Nephron progenitor cell (in vitro differentiated cells): ENCODE measurements around the gene USP43.
A peak's percentile ranks its signal among the peaks of the same experiment; 100 is the strongest.

Experiments
- DNase-seq: peaks from one replicate; pipeline ENCODE4 v3.0.0; 2021
- H3K27ac Mint-ChIP-seq: 2 replicates; pipeline ENCODE4 v1.8.0; 2021; ENCODE audit warnings: mild to moderate bottlenecking, moderate library complexity, mixed read lengths
- H3K27me3 Mint-ChIP-seq: 2 replicates; pipeline ENCODE4 v1.8.0; 2021; ENCODE audit warnings: mild to moderate bottlenecking, low read depth, mixed read lengths; ENCODE audit not compliant: poor library complexity
- H3K36me3 Mint-ChIP-seq: 2 replicates; pipeline ENCODE4 v1.8.0; 2021; ENCODE audit warnings: low read depth, mixed read lengths
- H3K4me1 Mint-ChIP-seq: 2 replicates; pipeline ENCODE4 v1.8.0; 2021; ENCODE audit warnings: mixed read lengths
- H3K4me3 Mint-ChIP-seq: 2 replicates; pipeline ENCODE4 v1.8.0; 2021; ENCODE audit warnings: mild to moderate bottlenecking, moderate library complexity, mixed read lengths
- H3K9me3 Mint-ChIP-seq: 2 replicates; pipeline ENCODE4 v1.8.0; 2021; ENCODE audit warnings: mild to moderate bottlenecking, moderate library complexity, mixed read lengths
- TF ChIP-seq, protein P1 (sequence below): fragments of 200-600 bp; sonication (generic); IDR thresholded peaks from 2 replicates; pipeline ENCODE4 v1.5.0; 2021; ENCODE audit warnings: antibody characterized with exemption

Gene USP43

DNA sequence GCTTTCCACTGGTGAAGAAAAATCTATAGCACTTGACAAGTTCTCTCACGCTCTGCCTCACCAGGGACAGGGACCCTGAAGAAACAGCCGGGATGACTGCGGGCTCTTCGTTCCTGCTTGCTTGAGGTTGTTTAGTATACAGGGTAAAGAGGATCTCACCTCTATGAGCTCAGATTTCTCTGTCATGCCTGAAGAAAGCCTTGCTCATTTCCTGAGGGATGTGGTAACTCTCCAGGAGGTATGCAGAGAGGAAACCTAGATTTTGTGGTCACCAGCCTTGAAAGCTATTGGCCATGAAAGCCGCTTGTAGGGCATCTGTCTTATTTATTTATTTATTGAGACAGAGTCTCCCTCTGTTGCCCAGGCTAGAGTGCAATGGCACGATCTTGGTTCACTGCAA, 23.2 kb downstream of the USP43 start:
- TF ChIP-seq, protein P1, sequence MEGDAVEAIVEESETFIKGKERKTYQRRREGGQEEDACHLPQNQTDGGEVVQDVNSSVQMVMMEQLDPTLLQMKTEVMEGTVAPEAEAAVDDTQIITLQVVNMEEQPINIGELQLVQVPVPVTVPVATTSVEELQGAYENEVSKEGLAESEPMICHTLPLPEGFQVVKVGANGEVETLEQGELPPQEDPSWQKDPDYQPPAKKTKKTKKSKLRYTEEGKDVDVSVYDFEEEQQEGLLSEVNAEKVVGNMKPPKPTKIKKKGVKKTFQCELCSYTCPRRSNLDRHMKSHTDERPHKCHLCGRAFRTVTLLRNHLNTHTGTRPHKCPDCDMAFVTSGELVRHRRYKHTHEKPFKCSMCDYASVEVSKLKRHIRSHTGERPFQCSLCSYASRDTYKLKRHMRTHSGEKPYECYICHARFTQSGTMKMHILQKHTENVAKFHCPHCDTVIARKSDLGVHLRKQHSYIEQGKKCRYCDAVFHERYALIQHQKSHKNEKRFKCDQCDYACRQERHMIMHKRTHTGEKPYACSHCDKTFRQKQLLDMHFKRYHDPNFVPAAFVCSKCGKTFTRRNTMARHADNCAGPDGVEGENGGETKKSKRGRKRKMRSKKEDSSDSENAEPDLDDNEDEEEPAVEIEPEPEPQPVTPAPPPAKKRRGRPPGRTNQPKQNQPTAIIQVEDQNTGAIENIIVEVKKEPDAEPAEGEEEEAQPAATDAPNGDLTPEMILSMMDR = no peak
- peak; percentile 5 for DNase-seq

DNA sequence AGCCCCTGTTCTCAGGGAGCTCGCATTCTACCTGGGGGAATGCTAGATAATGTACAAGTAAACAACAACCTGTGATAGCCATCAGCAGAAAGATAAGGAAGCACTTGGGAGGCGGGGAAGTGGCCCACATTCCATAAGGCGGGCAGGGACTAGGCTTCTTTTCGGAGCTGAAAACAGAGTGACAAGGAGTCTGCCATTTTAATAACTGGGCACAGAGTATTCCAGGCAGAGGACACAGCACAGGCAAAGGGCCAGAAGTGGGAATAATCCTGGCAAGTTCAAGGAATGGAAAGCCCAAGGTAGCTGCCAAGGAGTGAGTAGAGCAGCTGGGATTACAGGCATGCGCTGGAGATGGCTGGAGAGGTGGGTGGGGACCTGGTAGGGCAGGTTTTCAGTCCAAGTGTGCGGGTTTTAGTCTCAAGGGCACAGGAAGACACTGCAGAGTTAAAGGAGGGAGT, 24.3 kb downstream of the USP43 start:
- Mint-ChIP-seq H3K27me3 (peaks cover 27% of the 10 kb centered on the region), H3K27ac (no peak overlapping the region), H3K9me3 (peaks cover 16% of the 10 kb centered on the region), H3K4me3 (no peak overlapping the region), H3K4me1 (peaks cover 40% of the 10 kb centered on the region), H3K36me3 (peaks cover 28% of the 10 kb centered on the region)
- TF ChIP-seq, protein P1 = no peak
- DNase-seq = no peak

More for the DNA sequence above, 23.2 kb downstream of the USP43 start:
- Mint-ChIP-seq H3K27ac (peak overlapping the region; percentile 12), H3K27me3 (peaks cover 27% of the 10 kb centered on the region), H3K4me1 (peaks cover 40% of the 10 kb centered on the region), H3K9me3 (peaks cover 20% of the 10 kb centered on the region), H3K36me3 (peaks cover 30% of the 10 kb centered on the region), H3K4me3 (no peak overlapping the region)

DNA sequence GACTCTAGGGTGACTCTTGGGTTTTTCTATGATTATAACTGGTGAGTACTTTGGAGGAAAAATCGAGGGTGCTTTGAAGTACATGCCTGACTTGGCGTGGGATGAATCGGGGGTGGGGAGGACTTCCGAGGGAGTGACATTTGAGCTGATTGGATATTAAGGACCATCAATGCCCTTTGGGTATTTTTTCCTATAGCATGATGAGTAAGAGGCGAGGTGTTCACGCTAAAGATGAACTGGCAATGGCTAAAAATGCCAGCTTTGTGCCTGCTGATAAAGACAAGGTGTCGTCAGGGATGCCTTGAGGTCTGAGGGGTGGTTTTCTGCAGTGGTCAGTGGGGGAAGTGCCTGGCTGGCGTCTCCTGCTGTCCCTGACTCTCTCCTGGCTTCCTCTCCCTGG, 25.3 kb downstream of the USP43 start:
- peaks cover 6% of the 10 kb centered on the region for H3K9me3 Mint-ChIP-seq
- no peak overlapping the region for H3K27ac Mint-ChIP-seq
- TF ChIP-seq, protein P1 = no peak
- peaks cover 24% of the 10 kb centered on the region for H3K27me3 Mint-ChIP-seq
- no peak for DNase-seq
- no peak overlapping the region for H3K4me3 Mint-ChIP-seq
- peaks cover 23% of the 10 kb centered on the region for H3K36me3 Mint-ChIP-seq
- peaks cover 40% of the 10 kb centered on the region for H3K4me1 Mint-ChIP-seq

DNA sequence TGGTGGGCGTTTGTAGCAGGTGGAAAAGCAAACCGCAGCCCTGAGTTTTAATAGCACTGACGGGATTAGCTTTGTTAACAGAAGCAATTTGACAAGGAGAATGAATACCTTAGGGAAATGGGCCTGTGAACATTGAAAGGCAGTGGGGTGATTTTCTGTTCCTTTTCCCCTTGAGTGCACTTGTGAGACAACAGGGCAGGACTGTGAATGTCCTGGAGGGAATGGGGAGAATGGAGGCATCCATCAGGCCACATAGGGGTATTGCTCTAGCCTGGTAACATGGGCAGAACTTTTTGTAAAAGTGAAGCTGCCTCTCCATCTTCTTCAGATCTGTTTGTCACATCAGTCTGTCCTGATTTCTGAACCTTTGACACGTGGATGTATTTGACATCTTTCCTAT, 26.2 kb downstream of the USP43 start:
- Mint-ChIP-seq H3K4me1 (peaks cover 40% of the 10 kb centered on the region), H3K27me3 (peaks cover 16% of the 10 kb centered on the region), H3K4me3 (no peak overlapping the region), H3K9me3 (no peaks in the 10 kb centered on the region), H3K27ac (no peak overlapping the region), H3K36me3 (peaks cover 13% of the 10 kb centered on the region)
- DNase-seq = no peak
- TF ChIP-seq, protein P1 = no peak

DNA sequence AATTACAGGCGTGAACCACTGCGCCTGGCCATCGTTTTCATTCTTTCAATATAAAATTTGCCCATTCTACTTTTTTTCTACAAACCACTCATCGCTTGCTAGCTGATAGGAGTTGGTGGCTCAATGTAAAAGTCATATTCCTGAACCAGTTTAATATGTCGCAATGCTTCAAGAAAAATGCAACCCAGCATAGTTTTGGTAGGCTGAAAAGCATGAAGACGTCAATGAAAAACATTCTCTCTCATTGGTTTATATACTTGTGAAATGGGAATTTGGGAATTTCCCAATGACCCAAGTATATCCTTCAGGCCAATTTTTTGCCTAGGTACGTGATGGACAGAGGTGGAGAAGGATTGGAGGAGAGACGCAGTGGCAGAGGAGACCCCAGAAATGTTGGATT, 26.9 kb downstream of the USP43 start:
- H3K27me3 Mint-ChIP-seq = peaks cover 16% of the 10 kb centered on the region
- peaks cover 39% of the 10 kb centered on the region for H3K4me1 Mint-ChIP-seq
- TF ChIP-seq, protein P1 = no peak
- H3K4me3 Mint-ChIP-seq = no peak overlapping the region
- peaks cover 9% of the 10 kb centered on the region for H3K36me3 Mint-ChIP-seq
- DNase-seq = no peak
- no peak overlapping the region for H3K27ac Mint-ChIP-seq
- H3K9me3 Mint-ChIP-seq = no peaks in the 10 kb centered on the region

DNA sequence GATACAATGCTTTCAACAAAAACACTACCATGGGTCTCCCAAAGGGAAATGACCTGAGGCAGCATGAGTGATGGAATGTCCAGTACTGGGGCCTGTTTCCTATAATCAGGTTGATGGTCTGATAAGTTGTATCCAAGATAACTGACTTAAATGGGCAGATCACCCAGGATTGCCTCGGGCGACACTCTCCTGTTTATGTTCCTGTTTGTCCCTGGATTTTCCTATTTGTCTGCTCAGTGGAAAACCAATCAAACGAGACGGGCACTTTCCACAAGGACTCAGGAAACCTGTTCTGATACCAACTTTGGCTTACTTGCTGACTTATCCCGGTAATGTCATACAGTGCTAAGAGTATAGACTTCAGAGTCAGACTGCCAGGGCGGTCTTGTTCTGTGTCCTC, 27.4 kb downstream of the USP43 start:
- Mint-ChIP-seq H3K4me3 (no peak overlapping the region), H3K4me1 (peaks cover 36% of the 10 kb centered on the region), H3K9me3 (peaks cover under 1% of the 10 kb centered on the region), H3K27me3 (peaks cover 16% of the 10 kb centered on the region), H3K27ac (no peak overlapping the region), H3K36me3 (peaks cover 10% of the 10 kb centered on the region)
- no peak for DNase-seq
- TF ChIP-seq, protein P1 = no peak
